22Rv1 (cell line): ENCODE results near the gene FKBP10.

Source experiments
- ZFX ChIP-seq: fragments of 450-650 bp; IDR thresholded peaks from 2 replicates; pipeline ENCODE4 v1.6.1; 2017; ENCODE audit warnings: antibody characterized with exemption, borderline replicate concordance
- TF ChIP-seq, protein P1 (sequence below): fragments of 450-650 bp; IDR thresholded peaks from 2 replicates; pipeline ENCODE4 v1.5.1; 2017; ENCODE audit warnings: mild to moderate bottlenecking

DNA sequence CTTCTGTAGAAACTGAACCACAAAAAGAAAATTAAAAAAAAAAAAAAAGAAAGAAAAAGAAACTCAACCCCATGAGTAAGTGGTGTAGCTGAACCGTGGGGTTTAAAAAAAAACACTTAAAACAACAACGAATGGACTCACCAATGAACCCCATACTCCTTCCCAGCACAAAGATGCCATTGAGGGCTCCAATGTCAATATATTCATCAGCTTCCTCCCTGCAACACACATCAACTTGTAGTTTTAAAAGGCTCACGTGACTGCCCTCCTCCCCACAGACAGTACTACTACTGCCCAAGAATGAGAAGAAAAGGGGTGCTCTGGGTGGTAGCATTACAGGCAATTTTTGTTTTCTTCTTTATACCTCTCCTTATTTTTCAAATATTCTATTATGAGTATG lies 55.8 kb downstream of the FKBP10 start:
- TF ChIP-seq ZFX, result no peak
- TF ChIP-seq, protein P1, sequence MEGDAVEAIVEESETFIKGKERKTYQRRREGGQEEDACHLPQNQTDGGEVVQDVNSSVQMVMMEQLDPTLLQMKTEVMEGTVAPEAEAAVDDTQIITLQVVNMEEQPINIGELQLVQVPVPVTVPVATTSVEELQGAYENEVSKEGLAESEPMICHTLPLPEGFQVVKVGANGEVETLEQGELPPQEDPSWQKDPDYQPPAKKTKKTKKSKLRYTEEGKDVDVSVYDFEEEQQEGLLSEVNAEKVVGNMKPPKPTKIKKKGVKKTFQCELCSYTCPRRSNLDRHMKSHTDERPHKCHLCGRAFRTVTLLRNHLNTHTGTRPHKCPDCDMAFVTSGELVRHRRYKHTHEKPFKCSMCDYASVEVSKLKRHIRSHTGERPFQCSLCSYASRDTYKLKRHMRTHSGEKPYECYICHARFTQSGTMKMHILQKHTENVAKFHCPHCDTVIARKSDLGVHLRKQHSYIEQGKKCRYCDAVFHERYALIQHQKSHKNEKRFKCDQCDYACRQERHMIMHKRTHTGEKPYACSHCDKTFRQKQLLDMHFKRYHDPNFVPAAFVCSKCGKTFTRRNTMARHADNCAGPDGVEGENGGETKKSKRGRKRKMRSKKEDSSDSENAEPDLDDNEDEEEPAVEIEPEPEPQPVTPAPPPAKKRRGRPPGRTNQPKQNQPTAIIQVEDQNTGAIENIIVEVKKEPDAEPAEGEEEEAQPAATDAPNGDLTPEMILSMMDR, result no peak
